ENCODE measurements around the gene SPIB.

The SPIB gene

GRCh38 chr19:50447750-50448149 is 29.0 kb downstream of the SPIB start:
- Mint-ChIP-seq H3K9me3 (peaks cover 3% of the 10 kb centered on the region), H3K4me1 (no peaks in the 10 kb centered on the region), H3K36me3 (ENCODE audit: low read depth) (no peaks in the 10 kb centered on the region), H3K4me3 (no peak overlapping the region), H3K27me3 (ENCODE audit: low read depth) (peaks cover 6% of the 10 kb centered on the region), H3K27ac (no peak overlapping the region)
- TF ChIP-seq CTCF (IDR thresholded peaks at IDR 0.05; ENCODE audit: unreplicated experiment in 3 of 3), result no peak

DNA sequence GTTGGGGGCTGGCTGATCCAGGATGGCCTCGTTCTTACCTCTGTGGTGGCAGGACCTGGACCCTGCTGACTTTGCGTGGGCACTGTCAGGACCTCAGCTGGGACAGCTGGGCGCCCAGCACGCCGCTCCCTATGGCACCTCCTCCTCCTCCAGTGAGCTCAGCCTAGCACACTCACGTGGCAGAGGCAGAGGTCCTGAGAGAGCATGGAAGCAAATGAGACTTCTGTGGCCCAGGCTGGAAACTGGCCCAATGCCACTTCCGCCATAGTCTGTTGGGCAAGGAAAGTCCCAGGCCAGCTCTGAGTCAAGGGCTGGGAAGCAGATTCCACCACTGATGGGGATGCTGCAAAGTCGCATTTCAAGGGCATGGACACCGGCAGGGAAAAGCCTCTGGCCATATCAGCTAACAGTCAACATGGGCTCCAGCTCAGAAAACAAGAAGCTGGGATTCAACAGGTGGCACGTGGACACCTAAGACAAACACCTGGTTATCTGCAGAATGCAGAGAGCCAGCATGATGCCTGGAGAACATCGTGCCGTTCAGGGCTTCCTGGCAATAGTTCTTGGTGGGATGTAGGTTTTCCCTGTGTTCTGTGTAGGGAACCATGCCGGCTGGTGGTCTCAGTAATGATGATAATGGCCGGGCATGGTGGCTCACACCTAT is 30.6 kb downstream of the SPIB start:
- TF ChIP-seq CTCF (IDR thresholded peaks at IDR 0.05; ENCODE audit: unreplicated experiment in 3 of 3), result no peak
- H3K4me1 Mint-ChIP-seq, result no peaks in the 10 kb centered on the region
- no peaks in the 10 kb centered on the region for H3K36me3 Mint-ChIP-seq (ENCODE audit: low read depth)
- peaks cover 6% of the 10 kb centered on the region for H3K27me3 Mint-ChIP-seq (ENCODE audit: low read depth)
- peaks cover 3% of the 10 kb centered on the region for H3K9me3 Mint-ChIP-seq
- H3K27ac Mint-ChIP-seq, result no peak overlapping the region
- no peak overlapping the region for H3K4me3 Mint-ChIP-seq

DNA sequence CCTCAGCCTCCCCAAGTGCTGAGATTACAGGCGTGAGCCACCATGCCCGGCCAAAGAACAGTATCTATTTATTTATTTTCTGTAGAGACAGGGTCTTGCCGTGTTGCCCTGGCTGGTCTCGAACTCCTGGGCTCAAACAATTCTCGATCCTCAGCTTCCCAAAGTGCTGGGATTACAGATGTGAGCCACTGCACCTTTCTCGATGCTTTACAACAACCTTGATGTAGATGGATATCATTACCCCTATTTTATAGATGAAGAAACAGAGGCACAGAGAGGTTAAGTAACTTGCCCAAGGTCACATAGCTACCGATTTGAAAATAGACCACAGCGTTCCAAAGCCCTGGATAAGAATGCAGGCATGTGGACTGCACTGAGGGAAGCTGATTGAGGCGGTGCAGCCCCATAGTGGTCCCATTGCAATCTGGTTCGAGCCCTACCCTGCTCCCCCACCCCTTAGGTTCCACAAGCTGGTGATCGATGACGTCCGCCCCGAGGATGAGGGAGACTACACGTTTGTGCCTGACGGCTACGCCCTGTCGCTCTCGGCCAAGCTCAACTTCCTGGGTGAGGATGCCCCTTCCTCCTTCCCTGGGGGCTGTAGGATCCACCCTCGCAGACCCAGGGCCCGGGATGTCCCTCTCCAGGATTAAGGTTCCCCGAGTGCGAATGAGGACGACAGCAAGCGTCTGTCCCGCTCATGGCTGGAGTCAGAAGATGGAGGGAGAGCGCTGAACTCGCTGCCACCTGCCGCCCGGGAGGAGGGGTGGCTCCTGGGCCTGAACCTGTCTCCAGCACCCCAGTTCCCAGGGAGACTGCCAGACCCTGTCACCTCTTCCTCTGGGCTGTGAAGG is 31.9 kb downstream of the SPIB start:
- H3K27me3 Mint-ChIP-seq (ENCODE audit: low read depth), result peaks cover 6% of the 10 kb centered on the region
- H3K4me3 Mint-ChIP-seq, result no peak overlapping the region
- H3K36me3 Mint-ChIP-seq (ENCODE audit: low read depth), result no peaks in the 10 kb centered on the region
- no peak overlapping the region for H3K27ac Mint-ChIP-seq
- TF ChIP-seq CTCF (IDR thresholded peaks at IDR 0.05; ENCODE audit: unreplicated experiment in 3 of 3), result no peak
- H3K9me3 Mint-ChIP-seq, result peaks cover 6% of the 10 kb centered on the region
- no peaks in the 10 kb centered on the region for H3K4me1 Mint-ChIP-seq

GRCh38 chr19:50451223-50451534 is 32.4 kb downstream of the SPIB start:
- TF ChIP-seq CTCF (IDR thresholded peaks at IDR 0.05; ENCODE audit: unreplicated experiment in 3 of 3), result no peak
- no peaks in the 10 kb centered on the region for H3K36me3 Mint-ChIP-seq (ENCODE audit: low read depth)
- peaks cover 6% of the 10 kb centered on the region for H3K9me3 Mint-ChIP-seq
- no peaks in the 10 kb centered on the region for H3K4me1 Mint-ChIP-seq
- no peak overlapping the region for H3K4me3 Mint-ChIP-seq
- no peak overlapping the region for H3K27ac Mint-ChIP-seq
- peaks cover 11% of the 10 kb centered on the region for H3K27me3 Mint-ChIP-seq (ENCODE audit: low read depth)

DNA sequence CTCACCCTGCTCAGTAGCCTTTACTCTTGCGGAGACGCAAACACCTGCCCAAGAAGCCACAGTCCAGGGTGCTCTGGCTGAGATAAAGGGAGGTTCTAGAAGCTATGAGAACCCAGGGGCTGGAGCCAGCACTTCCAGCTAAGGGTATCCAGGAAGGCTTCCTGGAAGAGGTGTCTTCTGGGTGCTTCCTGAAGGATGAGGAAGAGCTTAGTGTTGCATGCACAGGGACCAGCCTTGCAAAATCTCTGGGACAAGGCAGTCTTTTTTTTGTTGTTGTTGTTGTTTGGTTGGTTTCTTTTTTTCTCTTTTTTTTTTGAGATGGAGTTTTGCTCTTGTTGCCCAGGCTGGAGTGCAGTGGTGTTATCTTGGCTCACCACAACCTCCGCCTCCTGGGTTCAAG is 34.5 kb downstream of the SPIB start:
- no peak overlapping the region for H3K4me3 Mint-ChIP-seq
- no peak for TF ChIP-seq CTCF (IDR thresholded peaks at IDR 0.05; ENCODE audit: unreplicated experiment in 3 of 3)
- H3K9me3 Mint-ChIP-seq, result peaks cover 2% of the 10 kb centered on the region
- H3K36me3 Mint-ChIP-seq (ENCODE audit: low read depth), result no peaks in the 10 kb centered on the region
- peaks cover 4% of the 10 kb centered on the region for H3K27me3 Mint-ChIP-seq (ENCODE audit: low read depth)
- no peaks in the 10 kb centered on the region for H3K4me1 Mint-ChIP-seq
- no peak overlapping the region for H3K27ac Mint-ChIP-seq

DNA sequence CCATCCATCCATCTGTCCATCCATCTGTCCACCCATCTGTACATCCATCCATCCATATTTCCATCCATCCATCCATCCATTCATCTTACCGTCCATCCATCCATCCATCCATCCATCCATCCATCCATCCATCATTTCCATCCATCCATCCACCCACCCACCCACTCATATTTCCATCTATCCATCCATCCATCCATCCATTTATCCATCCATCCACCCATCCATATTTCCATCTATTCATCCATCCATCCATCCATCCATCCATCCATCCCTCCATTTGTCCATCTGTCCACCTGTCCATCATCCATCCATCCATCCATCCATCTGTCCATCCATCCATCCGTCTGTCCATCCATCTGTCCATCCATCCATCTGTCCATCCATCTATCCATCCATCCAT is 37.3 kb downstream of the SPIB start:
- no peak for TF ChIP-seq CTCF (IDR thresholded peaks at IDR 0.05; ENCODE audit: unreplicated experiment in 3 of 3)
- no peak overlapping the region for H3K27ac Mint-ChIP-seq
- peaks cover 10% of the 10 kb centered on the region for H3K27me3 Mint-ChIP-seq (ENCODE audit: low read depth)
- H3K4me3 Mint-ChIP-seq, result no peak overlapping the region
- H3K4me1 Mint-ChIP-seq, result peaks cover 6% of the 10 kb centered on the region
- H3K9me3 Mint-ChIP-seq, result peaks cover 2% of the 10 kb centered on the region
- H3K36me3 Mint-ChIP-seq (ENCODE audit: low read depth), result no peaks in the 10 kb centered on the region
